NCI-H1105 treated with DMSO at 0.1 percent for 48 hours (cell line): ENCODE results near the gene PSAPL1.

ENCODE experiments used
- DNase-seq: peaks from one replicate; lab custom pipeline; 2025; lab: John Stamatoyannopoulos, UW

PSAPL1 gene, protein sequence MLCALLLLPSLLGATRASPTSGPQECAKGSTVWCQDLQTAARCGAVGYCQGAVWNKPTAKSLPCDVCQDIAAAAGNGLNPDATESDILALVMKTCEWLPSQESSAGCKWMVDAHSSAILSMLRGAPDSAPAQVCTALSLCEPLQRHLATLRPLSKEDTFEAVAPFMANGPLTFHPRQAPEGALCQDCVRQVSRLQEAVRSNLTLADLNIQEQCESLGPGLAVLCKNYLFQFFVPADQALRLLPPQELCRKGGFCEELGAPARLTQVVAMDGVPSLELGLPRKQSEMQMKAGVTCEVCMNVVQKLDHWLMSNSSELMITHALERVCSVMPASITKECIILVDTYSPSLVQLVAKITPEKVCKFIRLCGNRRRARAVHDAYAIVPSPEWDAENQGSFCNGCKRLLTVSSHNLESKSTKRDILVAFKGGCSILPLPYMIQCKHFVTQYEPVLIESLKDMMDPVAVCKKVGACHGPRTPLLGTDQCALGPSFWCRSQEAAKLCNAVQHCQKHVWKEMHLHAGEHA

DNA sequence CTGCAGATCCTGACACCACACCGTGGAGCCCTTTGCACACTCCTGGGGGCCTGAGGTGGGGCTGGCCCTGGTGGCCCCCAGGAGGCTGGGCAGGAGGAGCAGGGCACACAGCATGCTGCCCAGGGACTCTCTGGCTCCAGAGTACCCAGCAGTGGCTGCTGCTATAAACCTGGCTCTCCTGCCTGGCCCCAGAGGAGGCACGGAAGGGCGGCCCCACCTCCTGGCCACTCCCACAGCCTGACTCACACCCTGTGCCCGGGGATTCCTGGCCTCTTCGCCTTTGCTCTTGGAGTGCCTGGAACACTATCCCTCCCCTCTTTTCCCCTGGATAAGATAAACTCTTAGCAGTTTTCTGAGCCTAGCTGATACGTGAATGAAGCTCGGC lies at the start of gene PSAPL1:
PSAPL1 (minus strand) TSS at position 165 of the 385 bp plus-strand sequence; CDS start at position 114, 51 bp downstream.
- DNase-seq = no peak

DNA sequence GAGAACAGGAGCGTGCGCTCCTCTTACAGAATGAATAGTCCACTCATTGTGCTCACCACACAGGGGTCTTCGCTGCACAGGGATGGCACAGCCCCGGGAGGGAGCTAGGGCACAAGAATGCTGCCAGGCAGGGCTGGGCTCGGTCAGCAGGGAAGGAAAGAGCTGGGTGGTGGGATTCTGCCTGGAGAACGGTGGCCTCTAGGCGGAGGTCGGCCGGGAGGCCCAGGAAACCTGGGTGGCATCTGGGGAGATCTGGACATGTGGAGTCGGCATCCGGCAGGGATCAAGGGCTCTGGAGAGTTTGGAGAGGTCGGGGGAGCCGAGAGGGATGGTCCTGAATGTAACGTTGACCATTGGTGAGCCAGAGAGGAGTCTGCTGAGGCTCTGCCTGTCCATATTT lies 46.5 kb upstream of the PSAPL1 start:
- no peak for DNase-seq

DNA sequence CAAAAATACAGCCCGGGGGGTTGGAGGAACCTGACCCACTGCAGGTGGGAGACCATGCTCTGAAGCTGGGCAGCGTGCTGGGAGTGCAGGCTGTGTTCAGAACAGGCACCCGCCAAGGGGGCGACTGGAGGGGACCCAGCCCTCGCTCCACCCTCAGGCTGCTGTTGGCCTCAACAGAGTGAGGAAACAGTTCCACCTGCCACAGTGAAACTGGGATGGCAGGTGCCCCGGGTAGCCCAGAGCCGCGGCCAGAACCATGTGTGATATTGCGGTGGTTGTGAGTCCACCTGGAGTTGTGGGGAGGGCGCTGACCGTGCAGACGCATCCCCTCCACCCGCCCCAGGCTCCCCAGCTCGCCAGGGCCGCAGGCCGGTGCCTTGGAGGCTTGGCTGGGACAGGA lies 45.7 kb upstream of the PSAPL1 start:
- no peak for DNase-seq

DNA sequence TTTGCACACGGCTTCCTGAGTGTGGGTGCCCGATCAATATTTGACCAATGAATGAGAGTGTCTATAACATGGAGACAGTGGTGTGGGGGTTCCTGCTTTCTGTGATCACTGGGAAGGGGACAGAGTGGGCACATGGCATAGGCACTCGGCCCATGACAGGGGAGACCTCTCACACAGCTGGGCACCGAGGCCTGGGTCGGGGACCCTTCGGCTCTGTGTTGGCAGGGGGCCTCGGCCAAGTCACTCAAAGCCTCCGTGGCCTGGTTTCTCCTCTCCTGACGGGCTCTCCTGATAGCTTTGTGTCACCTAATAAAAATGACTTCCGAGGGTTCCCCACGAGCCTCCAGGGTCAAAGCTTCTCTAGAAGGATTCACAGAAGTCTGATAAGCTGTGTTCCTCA lies 43.9 kb upstream of the PSAPL1 start:
- no peak for DNase-seq

DNA sequence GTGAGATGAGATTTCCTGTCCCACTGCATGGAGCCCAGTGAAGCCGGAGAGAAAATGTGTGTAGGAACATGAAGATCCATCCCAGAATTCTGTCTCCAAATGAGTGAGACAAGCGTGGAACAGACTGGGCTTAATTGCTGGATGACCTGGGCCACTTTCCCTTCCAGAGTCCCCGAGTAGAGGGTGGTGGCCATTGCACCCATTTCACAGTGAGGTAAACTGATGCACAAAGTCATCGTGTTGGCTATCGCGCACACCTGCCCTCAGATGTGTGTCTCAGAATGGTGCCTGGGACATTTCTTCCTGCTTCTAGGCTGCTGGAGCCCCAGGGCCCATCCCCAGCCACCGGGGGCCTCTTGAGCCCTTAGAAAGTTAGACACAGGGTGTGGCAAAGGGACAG lies 43.0 kb upstream of the PSAPL1 start:
- no peak for DNase-seq

DNA sequence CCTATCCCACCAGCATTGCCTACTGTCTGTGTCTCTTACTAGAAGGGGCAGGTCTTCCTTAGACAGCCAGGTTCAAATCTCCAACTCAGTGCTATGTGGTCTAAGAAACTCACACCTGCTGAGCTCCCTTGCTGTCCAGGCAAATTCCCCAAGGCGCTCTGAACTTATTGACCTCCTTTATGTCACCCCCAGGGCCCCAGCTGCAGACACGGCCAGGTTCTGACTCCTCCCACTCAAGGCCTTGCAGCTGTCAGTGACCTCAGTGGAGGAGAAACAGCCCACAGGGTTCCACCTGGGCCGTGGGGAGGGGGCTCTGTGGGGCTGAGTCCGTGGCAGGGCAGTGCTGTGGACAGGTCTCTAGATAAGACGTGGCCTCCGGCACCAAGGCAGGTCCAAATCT lies 42.1 kb upstream of the PSAPL1 start:
- no peak for DNase-seq

DNA sequence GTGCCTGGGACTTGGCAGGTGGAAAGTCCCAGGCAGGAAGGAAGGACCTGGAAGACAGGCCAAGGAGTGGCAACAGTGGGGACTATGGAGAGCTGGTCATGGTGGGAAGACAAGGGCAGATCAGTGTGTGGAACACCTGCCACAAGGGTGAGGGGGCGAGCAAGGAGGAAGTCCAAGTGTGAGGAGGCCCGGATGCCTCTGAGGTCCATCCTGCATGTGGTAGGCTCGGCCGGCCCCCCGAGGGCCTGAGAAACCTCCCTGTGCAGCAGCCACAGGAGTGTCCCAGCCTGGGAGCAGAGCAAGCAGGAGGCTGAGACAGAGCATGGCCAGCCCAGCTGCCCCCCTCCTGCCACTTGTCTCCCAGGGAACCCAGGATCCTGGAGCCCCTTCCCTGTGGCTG lies 40.5 kb upstream of the PSAPL1 start:
- DNase-seq = no peak

DNA sequence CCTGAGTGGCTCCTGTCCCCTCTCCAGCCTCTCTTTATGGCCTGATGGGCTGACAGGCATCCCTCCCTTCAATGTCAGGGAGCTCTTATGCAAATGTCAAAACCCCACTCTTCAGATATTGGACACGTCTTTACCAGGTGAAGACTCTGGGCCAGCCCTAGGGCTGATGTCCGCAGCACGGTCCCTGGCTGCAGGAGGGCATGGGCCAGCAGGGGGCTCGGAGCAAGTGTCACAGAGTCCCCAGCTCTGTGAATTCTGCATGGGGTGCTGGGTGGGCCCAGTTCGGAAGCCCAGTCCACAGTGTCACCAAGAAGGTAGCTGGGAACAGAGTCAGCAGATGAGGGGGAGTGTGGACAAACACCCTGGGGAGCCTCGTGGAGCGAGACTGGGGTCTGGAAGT lies 39.6 kb upstream of the PSAPL1 start:
- DNase-seq = no peak

DNA sequence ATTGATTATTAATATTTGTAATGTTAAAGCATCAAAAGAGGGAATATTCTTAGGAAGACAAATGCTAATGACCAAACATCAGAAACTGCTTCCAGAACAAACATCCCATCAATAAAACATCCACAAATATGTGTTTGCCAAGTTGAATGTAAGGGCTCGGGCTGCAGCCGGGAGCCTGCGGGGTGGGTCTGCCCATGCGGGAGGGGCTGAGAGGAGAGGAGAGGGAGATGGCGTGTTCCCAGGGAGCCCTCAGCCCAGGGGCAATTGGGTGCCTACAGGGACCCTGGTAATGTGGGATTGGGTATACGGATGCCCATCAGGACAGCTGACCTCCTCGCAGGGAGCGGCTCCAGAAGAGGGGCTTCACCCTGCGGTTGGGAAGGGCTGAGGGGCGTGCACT lies 38.4 kb upstream of the PSAPL1 start:
- no peak for DNase-seq

DNA sequence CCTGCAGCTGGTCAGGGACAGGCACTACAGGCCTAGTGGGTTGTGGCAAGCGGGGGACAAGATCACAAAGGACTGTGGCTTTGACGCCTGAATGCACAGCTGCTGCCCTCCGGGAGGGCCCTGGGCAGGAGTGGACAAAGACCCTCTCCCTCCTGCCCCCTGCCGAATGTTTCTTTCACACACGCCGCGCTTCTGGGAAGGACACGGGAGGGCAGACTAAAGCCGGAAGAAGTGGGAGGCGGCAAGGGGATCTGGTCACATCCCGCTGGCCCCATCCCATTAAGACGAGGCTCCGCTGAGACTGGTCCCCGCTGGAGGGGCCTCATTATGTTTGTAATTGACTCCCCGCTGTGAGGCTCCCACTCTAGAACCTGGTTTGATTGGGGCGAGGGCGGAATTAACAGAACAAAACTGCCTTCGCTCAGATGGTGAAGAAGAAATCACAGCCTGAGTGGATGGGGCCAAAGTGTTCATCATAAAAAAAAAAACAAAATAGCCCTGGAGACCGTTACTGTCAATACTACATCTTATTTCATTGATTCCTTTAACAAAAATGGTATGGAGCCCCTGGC lies 37.8 kb upstream of the PSAPL1 start:
- no peak for DNase-seq

DNA sequence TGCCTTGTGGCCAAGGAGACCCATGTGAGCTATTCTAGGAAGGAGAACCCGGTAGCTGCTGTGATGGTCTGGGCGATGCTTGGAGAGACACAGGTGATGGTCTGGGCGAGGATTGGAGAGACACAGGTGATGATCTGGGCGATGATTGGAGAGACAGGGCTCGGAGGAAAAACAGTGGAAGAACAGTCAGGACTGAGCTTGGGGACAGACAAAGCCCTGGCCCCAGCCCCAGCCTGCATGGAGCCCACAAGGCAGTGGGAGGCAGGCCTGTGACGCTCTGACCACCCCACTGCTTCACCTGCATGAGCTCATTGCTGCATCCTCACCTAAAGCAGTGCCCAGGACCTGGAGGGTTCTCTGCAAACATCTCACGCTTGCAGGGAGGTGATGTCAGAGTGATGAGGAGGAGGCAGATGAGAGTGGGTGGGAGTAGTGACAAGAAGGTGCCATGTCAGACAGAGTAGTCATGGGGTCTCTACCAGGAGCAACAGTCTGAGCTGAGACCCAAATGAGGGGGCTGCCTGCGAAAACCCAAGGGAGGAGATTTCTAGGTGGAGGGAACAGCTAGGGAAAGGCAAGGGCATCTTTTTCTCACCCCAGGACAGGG lies 35.9 kb upstream of the PSAPL1 start:
- DNase-seq = no peak

DNA sequence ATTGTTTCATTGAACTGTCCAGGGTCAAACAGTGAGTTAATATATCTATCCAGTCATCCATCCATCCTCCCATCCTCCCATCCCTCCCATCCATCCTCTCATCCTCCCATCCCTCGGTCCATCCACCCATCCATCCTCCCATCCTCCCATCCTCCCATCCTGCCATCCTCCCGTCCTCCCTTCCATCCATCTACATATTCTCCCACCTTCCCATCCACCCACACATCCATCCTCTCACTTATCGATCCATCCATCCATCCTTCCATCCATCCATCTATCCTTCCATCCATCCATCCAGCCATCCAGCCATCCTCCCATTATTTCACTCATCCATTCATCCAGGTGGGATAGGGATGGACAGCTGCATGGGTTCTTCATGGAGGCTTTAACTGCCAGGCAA lies 35.4 kb upstream of the PSAPL1 start:
- no peak for DNase-seq

DNA sequence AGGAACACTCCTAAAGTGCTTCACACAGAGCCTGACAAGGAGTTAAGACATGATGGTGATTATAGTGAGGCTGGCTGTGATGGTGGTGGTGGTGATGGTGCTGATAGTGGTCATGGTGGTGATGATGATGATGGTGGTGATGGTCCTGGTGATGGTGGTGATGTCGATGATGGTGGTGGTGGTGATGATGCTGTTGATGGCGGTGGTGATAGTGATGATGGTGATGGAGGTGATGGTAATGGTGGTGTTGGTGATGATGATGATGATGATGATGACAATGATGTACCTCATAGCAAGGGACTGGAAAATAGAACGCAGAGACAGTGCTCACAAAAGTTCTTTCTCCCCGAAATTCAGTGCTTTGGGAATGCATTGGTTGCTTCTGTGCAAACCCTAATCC lies 34.3 kb upstream of the PSAPL1 start:
- no peak for DNase-seq

DNA sequence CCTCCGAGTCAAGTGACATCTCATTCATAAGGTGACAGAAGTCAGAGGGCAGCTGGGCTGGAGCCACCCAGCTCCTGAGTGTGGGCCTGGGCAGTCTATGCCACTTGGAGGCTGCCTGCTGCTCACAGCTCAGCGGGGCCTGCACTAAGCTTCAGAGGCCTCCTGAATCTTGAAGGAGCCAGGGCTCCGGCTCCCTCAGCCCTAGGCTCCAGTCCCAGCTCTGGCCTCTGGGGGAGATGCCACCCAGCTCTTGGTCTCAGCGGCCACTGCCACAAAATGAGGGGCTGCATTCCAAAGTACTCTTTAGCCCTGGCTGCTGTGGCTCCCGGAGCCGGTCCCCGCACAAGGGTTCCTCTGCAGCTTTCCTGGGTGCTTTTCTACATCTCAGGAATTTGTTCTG lies 32.7 kb upstream of the PSAPL1 start:
- no peak for DNase-seq

DNA sequence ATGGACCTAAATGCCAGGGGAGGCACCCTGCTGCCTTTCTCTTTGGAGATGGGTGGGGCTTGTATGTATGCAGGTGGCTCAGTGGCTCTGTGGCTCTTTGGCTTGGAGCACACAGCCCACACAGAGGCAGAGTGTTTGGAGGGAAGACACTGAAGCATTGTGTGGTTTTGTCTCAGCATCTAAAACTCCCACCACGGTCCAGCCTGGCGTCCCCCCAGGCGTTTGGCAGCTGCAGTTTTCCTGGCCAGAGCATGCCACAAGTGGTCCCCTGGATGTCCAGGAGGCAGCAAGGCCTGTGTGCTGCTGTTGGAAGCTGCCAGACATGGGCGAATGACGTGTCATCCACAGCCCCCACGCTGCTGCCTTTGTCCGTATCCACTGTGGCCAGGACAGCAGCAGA lies 32.2 kb upstream of the PSAPL1 start:
- no peak for DNase-seq

DNA sequence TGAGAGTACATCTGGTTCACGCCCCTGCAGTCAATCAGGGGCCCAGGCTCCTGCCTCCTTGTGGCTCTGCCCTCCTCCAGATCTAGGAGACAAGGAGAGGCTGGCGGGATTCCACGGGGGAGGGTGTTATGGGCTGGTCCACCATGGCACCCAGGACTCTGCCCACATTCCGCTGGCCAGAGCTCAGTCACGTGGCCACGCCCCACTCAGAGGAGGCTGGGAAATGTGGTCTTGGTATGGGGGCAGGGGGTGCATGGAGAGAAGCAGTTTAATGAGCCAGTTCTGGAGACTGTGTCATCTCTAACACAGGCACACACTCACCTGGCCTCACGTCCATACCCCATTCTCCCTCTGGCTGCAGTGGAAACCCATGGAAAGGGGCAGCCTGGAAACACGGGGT lies 31.5 kb upstream of the PSAPL1 start:
- DNase-seq = no peak

DNA sequence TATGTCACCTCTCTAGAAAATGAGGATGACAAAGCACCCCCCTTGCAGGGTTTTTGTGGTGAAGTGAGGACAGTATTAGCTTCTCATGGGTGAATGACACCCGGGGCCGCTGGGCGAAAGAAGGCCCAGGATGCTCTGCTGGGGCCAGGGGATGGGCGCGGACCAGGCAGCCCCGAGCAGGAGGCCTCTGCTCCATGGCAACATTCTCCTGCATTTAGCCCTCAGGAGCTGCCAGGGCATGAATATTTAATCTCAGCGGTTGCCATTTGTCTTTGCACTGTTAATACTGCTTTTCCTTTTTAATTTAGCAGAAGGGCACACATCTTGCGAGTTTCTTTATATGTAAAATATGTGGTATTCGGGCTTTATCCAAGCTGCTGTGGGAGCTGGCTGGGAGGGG lies 30.3 kb upstream of the PSAPL1 start:
- DNase-seq = no peak

DNA sequence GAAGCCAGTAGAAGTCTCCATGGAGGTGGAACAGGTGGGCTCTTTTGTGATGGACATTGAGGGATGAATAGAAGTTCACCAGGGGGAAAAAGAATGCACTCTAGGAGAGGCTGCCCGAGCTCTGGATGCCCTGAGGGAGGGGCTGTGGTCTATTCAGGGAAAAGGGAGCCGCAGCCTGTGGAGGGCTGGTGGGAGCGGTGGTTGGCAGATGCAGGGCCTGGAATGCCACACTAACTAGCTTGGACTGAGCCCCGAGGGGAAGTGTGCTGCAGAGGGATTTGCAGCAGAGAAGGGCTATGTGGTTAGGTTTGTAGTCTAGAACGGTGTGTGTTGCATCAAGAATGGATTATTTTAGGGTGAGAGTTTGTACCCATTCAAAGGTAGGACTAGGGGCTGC lies 29.5 kb upstream of the PSAPL1 start:
- no peak for DNase-seq

DNA sequence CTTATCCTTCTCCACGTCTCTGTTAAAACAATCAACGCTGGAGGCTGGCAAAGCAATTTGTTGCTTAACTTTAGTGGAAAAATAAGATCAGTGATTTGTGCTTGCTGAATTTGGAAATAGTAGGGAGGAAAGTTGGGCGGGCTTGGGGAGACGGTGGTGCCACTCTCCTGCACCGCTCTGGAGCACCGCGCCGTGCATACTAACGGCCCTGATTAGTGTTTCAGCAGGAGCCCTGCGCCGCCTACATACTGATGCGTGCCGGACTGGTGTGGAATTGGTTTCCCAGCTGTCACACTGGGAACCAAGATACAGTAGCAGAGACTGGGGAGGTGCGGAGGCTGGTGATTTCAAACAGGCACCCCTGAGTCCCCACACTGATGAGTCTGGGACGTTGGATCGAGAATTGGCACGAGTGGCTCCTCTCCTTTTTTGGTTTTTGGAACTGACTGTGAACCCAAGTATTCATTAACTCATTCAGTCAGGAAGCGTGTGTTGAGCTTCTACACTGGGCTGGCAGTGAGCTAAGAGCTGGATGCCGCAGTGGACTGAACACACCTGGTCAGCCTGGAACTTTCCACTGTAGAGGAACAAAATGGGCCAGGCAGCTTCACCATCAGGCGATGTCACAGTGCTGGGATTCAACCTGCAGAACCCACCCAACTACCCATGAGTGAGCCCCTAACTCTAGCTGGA lies 29.0 kb upstream of the PSAPL1 start:
- DNase-seq = no peak

DNA sequence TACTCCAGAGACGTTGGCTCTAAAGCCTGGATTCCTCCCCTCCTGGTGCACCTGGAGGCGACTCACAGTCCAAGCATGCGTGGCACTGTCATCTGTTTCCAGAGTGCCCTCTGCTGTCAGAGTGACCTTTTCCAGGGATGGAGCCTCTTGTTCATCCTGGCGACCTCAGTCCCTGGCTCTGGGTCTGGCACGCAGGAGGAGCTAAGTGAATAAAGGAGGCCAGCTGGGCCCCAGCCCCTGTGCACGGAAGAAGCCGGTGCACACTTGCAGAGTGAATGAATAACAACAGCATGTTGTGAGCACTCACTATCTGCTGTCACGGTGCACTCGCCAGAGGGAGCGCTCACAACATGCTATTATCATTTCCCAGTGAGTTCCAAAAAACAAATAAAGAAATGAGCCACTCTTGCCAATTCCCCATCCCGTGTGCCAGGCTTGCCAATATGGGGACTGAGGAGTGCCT lies 27.8 kb upstream of the PSAPL1 start:
- DNase-seq = peak; percentile 61

DNA sequence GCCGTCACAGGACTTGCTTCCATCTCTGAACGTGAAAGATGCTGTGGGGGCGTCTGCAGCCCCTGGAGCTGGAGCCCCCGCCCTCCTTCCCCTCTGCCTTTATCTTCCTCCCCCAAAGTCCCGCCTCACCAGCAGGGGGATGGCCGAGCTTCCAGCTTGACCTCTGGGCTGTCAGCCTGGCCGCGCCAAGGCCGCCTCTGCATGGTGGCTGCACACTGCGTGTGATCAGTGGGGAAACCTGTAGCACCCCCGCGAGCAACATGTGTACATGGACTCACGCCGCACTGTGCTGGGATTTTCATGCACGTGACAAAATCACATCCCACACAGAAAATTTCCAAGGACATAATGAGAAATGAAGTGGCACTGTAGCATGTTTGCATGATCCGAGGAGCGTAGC lies 26.5 kb upstream of the PSAPL1 start:
- DNase-seq = no peak

DNA sequence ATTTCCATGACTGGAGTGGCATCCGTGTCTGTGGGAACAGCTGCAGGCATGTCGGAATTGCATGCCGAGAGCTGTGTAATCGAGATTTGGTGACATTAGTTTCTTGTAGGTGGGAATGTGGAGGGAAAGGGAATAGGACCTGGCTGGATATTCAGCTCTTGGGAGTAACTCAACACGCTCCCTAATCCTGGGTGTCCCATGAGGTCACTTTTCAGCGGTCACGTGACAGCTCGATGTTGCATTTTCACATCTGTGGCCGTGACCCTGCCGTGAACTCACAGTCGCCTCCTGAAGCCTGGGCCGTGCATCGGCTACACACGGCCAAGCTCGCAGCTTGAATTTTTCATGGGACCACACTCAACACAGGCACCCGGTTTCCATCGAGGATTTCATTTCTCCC lies 25.8 kb upstream of the PSAPL1 start:
- no peak for DNase-seq

DNA sequence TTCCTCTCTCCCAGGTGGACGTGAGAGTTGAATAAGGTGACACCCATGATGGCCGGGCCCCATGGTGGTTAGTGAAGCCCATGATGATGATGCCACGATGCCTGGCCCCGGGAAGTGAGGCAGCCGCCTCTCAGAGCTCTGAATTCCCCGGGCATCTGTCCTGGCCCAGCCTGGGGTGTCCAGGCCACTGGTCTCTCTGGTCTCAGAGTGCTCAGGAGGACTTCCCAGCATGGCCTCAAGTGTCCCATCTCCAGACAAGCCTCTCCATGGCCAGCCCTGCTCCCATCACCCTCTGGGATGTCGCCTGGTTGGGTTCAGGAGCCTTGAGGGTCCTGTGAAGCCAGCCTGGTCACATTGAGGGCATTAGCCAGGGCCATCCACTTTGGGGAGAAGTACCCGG lies 24.7 kb upstream of the PSAPL1 start:
- DNase-seq = no peak
